OCI-LY1 (cell line): ENCODE measurements around the gene ADK.

Experiments
- H2AFZ ChIP-seq: fragments of 200-600 bp; sonication (generic), shearing (Covaris generic); 2 replicates; pipeline ENCODE4 v1.6.0; 2014; ENCODE audit warnings: antibody characterized with exemption, mild to moderate bottlenecking, low read length
- H3F3A ChIP-seq: fragments of 200-600 bp; sonication (generic), shearing (Covaris generic); 2 replicates; pipeline ENCODE4 v1.6.0; 2014; ENCODE audit warnings: mild to moderate bottlenecking, antibody characterized with exemption, low read length, moderate library complexity; ENCODE audit not compliant: insufficient read depth
- H3K27ac ChIP-seq: fragments of 200-600 bp; sonication (generic); 2 replicates; pipeline ENCODE4 v1.5.1; 2014; ENCODE audit warnings: low read length, mixed run types, mild to moderate bottlenecking, low read depth; ENCODE audit not compliant: poor library complexity, severe bottlenecking
- H3K27me3 ChIP-seq: fragments of 200-600 bp; sonication (generic); 2 replicates; pipeline ENCODE4 v1.6.0; 2014; ENCODE audit warnings: antibody characterized with exemption, mild to moderate bottlenecking, low read length, moderate library complexity; ENCODE audit not compliant: insufficient read depth
- H3K36me3 ChIP-seq: fragments of 200-600 bp; sonication (generic); 2 replicates; pipeline ENCODE4 v1.6.1; 2014; ENCODE audit warnings: mild to moderate bottlenecking, antibody characterized with exemption, low read length, moderate library complexity, mixed read lengths; ENCODE audit not compliant: insufficient read depth
- H3K4me1 ChIP-seq: fragments of 200-600 bp; sonication (generic); 2 replicates; pipeline ENCODE4 v1.5.1; 2014; ENCODE audit warnings: mild to moderate bottlenecking, low read length, moderate library complexity; ENCODE audit not compliant: insufficient read depth, severe bottlenecking
- H3K4me2 ChIP-seq: fragments of 200-600 bp; sonication (generic), shearing (Covaris generic); 2 replicates; pipeline ENCODE4 v1.6.1; 2014; ENCODE audit warnings: low read length
- H3K4me3 ChIP-seq: fragments of 200-600 bp; sonication (generic); 2 replicates; pipeline ENCODE4 v1.5.1; 2014; ENCODE audit warnings: low read length, low read depth, mild to moderate bottlenecking, mixed read lengths; ENCODE audit not compliant: poor library complexity, severe bottlenecking
- H3K79me2 ChIP-seq: fragments of 200-600 bp; shearing (Covaris generic); 2 replicates; pipeline ENCODE4 v1.6.1; 2016; ENCODE audit warnings: mixed run types, low read length, mixed read lengths; ENCODE audit not compliant: insufficient read depth
- H3K9ac ChIP-seq: fragments of 200-600 bp; sonication (generic), shearing (Covaris generic); 2 replicates; pipeline ENCODE4 v1.6.1; 2014; ENCODE audit warnings: mild to moderate bottlenecking, low read length, mixed read lengths
- H3K9me2 ChIP-seq: fragments of 200-600 bp; sonication (generic), shearing (Covaris generic); 2 replicates; pipeline ENCODE4 v1.6.1; 2014; ENCODE audit warnings: low read depth, mild to moderate bottlenecking, low read length, mixed read lengths
- H3K9me3 ChIP-seq: fragments of 200-600 bp; shearing (Covaris generic); 2 replicates; pipeline ENCODE4 v1.6.1; 2014; ENCODE audit warnings: low read length, mixed read lengths
- H4K20me1 ChIP-seq: fragments of 200-600 bp; sonication (generic), shearing (Covaris generic); 2 replicates; pipeline ENCODE4 v1.6.0; 2016; ENCODE audit warnings: mild to moderate bottlenecking, low read length; ENCODE audit not compliant: insufficient read depth
- CTCF ChIP-seq: fragments of 200-600 bp; sonication (generic), shearing (Covaris generic); IDR thresholded peaks from 2 replicates; pipeline ENCODE4 v1.5.1; 2017; ENCODE audit warnings: mild to moderate bottlenecking, antibody characterized with exemption, low read length, moderate library complexity, mixed read lengths
- EZH2 ChIP-seq: fragments of 200-600 bp; sonication (generic), shearing (Covaris generic); IDR thresholded peaks from 2 replicates; pipeline ENCODE4 v1.8.0; 2017; ENCODE audit warnings: borderline replicate concordance, mixed run types, mild to moderate bottlenecking, antibody characterized with exemption, low read length, moderate library complexity, mixed read lengths

ADK gene

GRCh38 chr10:74381291-74381853 is 230.4 kb downstream of the ADK start:
- H2AFZ ChIP-seq: no peak overlapping the region
- H3K27me3 ChIP-seq: no peaks in the 10 kb centered on the region
- H3K4me1 ChIP-seq: peaks cover 13% of the 10 kb centered on the region
- no peak overlapping the region for H3K27ac ChIP-seq
- no peaks in the 10 kb centered on the region for H3K36me3 ChIP-seq
- no peak overlapping the region for H3K4me3 ChIP-seq
- no peaks in the 10 kb centered on the region for H3K79me2 ChIP-seq
- H3F3A ChIP-seq: no peaks in the 10 kb centered on the region; the same call in 1 of the 2 replicates
- H3K9ac ChIP-seq: no peak overlapping the region
- no peak overlapping the region for H3K4me2 ChIP-seq
- H3K9me3 ChIP-seq: no peaks in the 10 kb centered on the region
- TF ChIP-seq EZH2 (no peak), CTCF (no peak)
- H3K9me2 ChIP-seq: no peaks in the 10 kb centered on the region
- H4K20me1 ChIP-seq: no peaks in the 10 kb centered on the region

GRCh38 chr10:74382663-74383062 is 231.6 kb downstream of the ADK start:
- no peaks in the 10 kb centered on the region for H3K9me2 ChIP-seq
- peaks cover 13% of the 10 kb centered on the region for H3K4me1 ChIP-seq
- no peak overlapping the region for H3K4me2 ChIP-seq
- no peaks in the 10 kb centered on the region for H3K9me3 ChIP-seq
- no peaks in the 10 kb centered on the region for H4K20me1 ChIP-seq
- no peaks in the 10 kb centered on the region for H3K79me2 ChIP-seq
- no peak overlapping the region for H3K9ac ChIP-seq
- H2AFZ ChIP-seq: no peak overlapping the region
- H3K4me3 ChIP-seq: no peak overlapping the region
- H3F3A ChIP-seq: no peaks in the 10 kb centered on the region; the same call in 1 of the 2 replicates
- no peak for TF ChIP-seq CTCF
- TF ChIP-seq EZH2: no peak
- no peaks in the 10 kb centered on the region for H3K36me3 ChIP-seq
- H3K27ac ChIP-seq: no peak overlapping the region
- no peaks in the 10 kb centered on the region for H3K27me3 ChIP-seq

- no peaks in the 10 kb centered on the region for H3K36me3 ChIP-seq
- H3K79me2 ChIP-seq: no peaks in the 10 kb centered on the region
- no peaks in the 10 kb centered on the region for H4K20me1 ChIP-seq
- H3F3A ChIP-seq: no peaks in the 10 kb centered on the region; the same call in 1 of the 2 replicates
- no peak overlapping the region for H3K4me2 ChIP-seq
- H3K4me3 ChIP-seq: no peak overlapping the region
- no peaks in the 10 kb centered on the region for H3K27me3 ChIP-seq
- H3K9me3 ChIP-seq: no peaks in the 10 kb centered on the region
- TF ChIP-seq CTCF: no peak
- no peak for TF ChIP-seq EZH2
- H3K9me2 ChIP-seq: no peaks in the 10 kb centered on the region
- no peak overlapping the region for H3K27ac ChIP-seq
- peaks cover 13% of the 10 kb centered on the region for H3K4me1 ChIP-seq
- H2AFZ ChIP-seq: no peak overlapping the region
- no peak overlapping the region for H3K9ac ChIP-seq
Observed at GRCh38 chr10:74383642-74384041, 232.6 kb downstream of the ADK start.
